Dermis microvascular lymphatic vessel endothelial cell (primary cell): ENCODE results near the gene SPTSSA. TPM values are rescaled to one million over a fixed set of nuclear protein-coding genes. Genes with fewer than 3 reads are reported as not detected.

ENCODE experiments used
- DNase-seq, 2 donors: peaks; one replicate each; pipeline versions ENCODE4 v3.0.0 to v3.0.0-alpha.2; 2010; ENCODE audit warnings: low read depth in 2 of 2
- total RNA-seq: library from RNA; depleted of rRNA; stranded (reverse); fragments of >200 nt; gene quantifications from 2 replicates; pipeline ENCODE4 v1.2.1, GENCODE V29; 2014

The SPTSSA gene
- total RNA-seq, 1 donor from 2014 or later = 18.4 TPM

DNA sequence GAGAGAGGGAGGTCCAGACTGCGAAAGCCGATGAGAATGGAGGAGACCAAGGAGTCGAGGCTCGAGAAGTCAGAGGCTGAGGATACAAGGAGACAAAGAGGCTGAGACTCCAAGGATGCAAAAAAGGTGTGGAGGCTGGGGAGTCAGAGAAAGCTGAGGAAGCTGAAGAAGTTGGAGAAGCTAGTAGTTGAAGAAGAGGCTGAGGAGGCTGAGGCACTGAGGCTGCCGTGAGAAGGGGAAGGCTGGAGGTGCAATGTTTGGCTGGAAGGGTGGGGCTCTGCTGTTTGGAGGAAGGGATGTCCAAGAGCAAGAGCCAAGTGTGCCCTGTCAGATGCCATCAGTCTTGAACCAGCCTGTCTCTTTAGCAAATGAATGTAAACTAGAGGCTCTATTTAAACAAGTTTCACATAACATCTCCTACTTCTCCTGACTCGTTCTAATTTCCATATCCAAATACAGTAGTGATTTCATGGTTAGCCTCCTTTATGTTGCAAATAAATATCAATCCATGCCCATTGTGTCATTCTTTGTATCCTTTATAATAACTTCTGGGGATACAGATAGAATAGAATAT lies 10.8 kb upstream of the SPTSSA start:
- DNase-seq = no peak

DNA sequence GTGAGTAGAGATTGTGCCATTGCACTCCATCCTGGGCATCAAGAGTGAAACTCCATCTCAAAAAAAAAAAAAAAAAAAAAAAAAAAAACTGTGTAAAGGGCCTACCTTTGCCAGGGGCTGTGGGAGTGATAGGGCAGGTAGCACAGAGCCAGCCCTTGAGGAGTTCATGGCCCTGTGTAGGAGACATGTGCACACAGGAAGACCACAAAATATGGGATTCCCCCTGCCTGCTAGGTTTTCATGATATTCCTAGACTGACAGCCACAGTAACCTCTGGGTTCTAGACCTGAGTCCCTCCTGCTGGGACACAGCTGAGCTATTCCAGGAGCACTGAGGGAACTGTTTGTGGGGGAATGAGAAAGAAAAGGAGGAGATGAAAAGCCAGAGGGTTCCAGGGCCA lies 8.3 kb upstream of the SPTSSA start:
- DNase-seq = no peak

DNA sequence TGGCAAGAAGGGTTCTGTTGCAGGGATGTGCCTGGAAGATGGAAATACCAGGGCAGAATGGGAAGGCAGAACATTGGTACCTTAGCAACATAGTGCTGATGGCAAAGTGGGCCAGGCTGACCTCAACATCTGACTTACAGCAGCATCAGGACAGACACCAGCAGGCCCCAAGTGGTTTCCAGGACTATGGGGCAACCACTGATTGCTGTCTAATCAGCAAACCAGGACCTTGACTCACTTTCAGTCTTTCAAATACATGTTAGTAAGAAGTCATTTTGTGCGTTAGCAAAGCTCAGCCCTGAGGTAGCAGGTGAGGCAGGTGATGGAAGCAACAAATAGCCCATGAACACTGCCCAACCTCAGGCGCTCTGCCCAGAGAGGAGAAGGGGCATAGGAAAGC lies 4.7 kb upstream of the SPTSSA start:
- no peak for DNase-seq

DNA sequence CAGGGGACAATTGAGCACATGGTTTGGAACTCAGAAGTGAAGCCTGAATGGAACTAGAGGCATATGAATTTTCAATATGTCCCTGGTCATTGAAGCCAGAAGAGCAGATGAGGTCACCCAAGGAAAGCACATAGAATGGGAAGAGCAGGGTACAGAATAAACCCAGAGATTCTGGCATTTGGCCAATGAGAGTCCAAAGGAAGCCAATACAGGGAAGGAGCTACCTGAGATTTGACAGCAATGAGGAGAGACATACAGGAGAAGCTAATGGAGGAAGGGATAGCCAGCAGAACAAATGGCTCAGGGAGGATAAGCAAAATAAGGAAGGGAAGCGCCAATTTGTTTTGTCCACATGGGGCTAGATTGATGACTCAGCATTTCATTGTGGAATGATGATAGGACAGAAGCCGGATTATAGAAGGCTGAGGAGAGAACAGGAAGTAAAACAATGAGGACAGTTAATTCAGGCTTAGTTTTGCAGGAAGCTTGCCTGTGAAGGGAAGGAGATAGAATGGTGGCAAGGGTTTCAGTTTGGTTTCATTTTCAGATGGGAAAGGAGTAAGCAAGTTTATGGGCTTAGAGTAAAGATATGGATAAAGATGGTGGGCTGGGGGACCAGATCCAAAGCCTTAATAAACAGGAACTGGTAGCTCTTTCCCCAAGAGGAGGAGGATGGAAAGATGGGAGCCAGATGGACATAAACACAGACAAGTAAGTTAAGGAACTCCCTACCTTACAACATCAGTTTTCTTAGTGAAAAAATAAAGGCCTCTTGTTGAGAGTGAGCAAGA lies 3.2 kb upstream of the SPTSSA start:
- DNase-seq = peak in 1 of 2 donors; percentile 61

DNA sequence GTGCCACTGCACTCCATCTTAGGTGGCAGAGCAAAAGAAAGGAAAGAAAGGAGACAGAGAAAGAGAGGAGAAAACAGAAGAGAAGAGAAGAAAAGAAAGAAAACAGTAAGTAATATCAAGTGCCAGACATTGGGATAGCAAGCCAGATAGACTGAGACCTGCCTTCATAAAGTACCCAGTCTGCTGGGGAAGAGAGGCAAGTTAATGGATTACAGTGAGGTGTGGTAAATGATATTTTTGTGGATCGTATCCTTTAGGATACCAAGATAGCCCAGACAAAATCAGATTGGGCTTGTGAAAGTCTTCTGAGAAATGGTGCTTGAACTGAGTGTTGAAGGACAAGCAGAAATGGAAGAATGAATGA lies 1.5 kb upstream of the SPTSSA start:
- no peak for DNase-seq

DNA sequence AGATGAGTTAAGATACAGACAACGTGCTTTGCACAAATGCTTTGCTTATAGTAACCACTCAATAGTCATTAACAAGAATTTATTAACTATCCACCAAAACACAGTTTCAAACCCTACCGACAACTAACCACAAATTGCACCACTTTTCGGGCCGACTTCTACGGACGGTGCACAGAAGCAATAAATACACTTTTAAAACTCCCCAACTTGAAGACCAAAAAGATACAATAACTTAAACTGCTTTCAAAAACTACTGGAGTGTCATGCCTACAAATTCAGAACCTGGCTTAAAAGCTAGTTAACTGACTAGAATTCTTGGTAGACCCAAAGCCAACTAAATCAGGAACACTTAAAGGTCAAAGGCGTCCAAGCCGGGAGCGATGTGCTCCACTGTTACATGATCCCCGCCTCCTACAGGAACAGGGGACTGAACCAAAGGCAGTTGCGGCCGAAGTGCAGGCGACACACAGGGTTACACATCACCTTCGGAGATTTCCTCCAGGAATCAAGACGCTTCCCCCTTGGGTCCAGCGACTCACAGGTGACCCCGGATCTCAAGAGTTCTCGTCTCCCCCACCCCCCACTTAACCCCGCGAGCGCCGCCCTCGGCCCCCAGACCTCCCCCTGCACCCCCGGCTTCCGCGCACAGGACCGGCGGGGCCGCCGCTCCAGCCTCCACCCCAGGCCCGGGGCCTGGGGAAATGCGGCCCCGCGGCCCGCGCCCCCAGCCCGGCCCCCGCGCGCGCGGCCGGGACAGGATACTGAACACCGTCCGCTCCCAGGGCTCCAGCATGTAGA lies 507 bp downstream of the SPTSSA start:
- peak; percentile 21 to 59 for DNase-seq

DNA sequence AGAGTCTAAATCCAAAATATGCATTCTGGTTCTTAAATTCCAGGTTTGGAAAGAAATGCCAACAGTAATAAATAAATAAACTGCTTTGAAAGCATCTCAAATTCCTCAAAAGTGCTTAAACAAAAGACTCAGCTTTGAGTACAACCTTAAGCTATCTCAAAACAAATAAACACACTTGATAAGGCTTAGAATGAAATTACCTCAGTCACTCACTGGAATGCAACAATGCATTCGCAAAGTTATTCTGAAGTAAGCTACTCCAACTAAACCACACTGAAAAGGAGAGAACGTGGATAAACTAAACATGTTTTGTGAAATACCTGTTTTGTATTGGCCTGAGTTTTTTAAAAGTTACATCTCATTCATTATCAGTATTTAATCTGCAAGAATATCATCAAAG lies 1.2 kb downstream of the SPTSSA start:
- DNase-seq = no peak

DNA sequence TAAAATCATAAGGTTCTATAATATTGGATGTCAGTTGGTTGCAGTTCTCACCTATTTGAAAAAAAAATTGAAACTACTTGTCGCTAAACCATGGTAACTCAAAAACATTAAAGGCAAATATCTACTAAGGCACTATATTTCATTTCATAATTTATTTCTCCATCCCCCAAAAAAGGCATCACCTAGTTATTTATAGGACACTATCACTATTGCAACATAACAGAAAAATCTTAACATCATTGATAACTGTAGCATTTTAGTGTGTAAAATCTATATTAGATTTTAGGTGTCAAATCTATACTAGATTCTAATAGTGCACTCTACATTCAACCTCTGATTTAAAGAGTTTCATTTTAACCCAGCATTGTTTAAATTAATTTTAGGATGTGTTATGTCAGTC lies 1.7 kb downstream of the SPTSSA start:
- DNase-seq = no peak

DNA sequence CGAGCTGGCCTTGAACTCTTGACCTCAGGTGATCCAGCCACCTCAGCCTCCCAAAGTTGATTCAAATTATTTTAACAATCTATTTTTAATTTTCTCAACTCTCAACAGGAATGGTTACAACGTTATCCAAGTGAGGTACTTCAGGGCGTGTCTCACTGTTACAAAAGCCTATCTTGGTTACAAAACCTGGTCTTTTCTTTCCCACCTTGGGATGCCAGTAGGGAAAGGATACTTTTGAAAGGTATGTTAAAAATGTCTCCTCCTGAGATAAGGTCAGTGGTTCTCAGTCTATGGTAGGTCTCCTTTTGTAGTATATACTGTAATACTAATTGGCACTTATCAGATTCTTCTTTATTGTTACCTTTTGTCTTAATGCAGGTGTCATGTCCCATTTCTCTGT lies 4.9 kb downstream of the SPTSSA start:
- no peak for DNase-seq

DNA sequence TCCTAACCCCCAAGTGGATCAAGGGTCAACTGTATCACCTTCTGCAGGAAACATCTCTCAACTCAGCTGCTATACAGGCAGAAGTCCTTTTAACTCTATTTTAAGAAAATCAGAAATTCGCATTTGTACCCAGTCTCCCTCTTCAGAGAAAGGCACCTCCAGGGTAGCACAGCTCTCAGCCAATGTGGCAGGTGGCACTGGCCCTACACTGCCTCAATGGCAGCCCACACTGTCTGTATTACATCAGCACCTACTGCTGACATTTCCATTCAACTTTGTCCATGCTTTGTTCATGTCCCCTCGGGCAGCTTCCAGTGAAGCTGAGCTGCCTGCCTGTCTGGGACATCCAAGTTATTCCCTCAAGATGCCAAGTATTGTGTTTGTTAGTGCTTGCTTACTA lies 8.8 kb downstream of the SPTSSA start:
- no peak for DNase-seq

DNA sequence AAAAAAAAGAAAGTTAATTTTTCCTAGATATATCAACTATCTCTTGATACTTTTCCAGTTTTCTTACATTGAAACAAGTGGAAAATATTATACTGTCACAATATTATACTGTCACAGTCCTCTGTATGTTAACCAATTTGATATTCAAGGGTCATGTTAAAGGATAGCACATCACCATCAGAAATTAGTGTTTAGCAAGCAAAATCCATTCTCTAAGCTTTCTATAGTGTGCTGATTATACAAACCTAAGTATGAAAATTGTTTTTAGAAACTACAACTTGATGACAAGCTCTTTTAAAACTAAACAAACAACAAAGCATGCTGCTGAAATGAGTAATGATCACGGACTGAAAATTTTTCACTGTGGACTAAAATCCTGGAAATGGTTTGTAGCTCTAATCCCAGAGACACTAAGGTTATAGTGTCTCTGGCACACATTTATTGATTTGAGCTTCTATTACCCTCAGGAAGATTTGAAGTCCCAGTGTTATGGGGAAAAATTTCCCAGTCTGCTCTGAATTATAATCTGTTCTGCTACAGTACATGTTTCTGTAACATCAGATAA lies 9.7 kb downstream of the SPTSSA start:
- DNase-seq = no peak

DNA sequence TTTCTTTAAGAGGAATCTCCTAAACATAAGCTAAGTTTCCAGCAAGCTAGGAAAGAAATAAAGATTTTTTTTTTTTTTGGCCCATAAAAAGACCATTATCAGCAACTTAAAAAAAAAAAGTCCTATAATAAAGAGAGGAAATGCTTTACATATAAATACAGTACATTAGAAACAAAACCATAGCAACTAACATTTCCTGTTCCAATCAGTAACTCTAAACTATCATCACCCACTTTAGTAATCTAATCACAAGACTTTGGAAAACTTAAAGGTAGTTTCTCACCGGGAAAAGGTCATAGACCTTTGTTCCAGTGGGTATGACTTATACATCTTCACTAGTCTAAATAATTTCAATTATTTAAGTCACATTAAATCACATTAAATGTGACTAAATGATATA lies 11.1 kb downstream of the SPTSSA start:
- peak in 1 of 2 donors; percentile 46 for DNase-seq

DNA sequence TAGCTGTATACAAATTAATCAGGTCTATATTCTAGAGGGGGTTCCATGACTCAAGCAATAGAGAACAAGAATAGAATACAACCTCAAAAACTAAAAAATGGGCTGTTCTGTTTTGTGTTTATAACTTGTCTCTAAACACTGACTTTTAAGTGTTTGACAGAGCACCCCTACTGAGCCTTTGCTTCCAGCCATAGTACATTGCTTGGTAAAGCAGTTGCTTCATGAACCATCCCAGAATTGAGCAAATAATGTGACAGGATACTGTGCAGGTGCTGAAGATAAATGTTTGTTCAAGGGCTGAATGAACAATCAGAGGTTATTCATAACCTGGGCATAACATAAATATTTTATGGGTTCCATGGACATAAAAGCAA lies 11.5 kb downstream of the SPTSSA start:
- DNase-seq = peak in 1 of 2 donors; percentile 23

DNA sequence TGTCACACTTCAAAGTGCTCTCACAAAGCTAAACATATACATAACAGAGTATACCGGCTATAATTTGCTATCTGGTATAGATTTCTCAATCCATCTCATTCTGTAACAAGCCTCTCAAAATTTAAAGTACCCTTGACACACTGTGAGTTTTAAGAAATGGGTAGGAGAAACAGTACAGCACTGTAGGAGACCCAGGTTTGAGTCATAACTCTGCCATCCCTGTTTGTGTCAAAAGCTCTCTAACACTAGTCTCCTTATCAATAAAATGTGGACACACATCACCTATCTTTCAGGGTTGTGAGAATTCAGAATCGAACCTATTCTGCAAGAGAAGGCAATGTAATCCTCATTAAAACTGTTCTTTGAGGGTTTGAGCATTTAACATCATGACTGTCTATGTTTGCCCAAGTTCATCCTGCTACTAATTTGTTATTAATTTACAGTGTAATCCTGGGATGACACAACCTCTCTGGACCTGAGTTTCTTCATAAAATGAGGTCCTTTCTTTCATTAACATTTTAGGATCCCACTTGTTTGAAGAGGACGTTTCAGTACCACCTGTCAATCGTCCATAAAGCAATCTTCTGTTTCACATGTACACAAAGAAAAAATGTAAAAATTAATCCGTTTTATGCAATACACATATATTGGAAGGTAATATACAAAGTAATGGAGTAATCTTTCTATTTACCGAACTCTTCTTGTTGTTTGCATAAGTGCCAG lies 12.1 kb downstream of the SPTSSA start:
- DNase-seq = no peak

DNA sequence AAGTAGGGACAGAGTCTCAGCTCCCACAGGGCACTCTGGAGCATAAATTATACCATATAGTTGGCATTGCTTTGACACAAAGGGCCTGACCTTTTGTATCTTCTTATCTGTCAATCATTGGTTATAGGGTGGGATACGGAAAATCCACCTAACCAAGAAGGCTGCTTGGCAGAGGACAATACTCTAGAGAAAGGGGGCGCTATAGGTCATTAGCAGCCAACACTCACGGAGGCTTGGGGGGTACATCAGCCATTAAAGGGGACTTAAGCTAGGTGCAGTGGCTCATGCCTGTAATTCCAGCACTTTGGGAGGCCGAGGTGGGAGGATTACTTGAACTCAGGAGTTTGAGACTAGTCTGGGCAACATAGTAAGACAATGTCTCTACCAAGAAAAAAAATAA lies 22.9 kb downstream of the SPTSSA start:
- no peak for DNase-seq

DNA sequence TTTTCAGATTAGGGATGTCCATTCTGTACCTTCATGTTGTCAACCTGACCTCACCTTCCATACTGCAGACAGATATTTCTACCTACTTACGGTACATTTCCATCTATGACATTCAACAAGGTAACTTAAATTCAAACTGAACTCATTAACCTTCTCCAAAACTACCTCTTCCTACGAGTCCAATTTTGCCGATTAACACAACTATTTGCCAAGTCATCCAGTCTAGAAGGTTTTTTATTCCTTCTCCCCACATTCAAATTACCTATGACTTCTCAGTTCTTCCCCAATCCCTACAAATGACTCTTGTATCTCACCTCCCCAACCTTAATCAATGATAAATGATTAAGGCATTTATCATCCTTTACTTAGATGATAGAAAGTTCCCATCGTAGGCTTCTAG lies 23.6 kb downstream of the SPTSSA start:
- DNase-seq = no peak

DNA sequence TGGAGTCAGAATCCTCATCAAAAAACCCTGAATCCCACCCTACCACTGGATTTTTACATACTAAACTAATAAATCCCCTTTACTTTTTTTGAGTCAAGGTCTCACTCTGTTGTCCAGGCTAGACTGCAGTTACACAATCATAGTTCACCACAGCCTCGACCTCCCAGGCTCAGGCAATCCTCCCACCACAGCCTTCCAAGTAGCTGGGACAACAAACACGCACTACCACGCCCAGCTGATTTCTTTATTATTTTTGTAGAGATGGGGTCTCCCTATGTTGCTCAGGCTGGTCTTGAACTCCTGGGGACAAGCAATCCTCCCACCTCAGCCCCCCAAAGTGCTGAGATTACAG lies 24.3 kb downstream of the SPTSSA start:
- DNase-seq = no peak

DNA sequence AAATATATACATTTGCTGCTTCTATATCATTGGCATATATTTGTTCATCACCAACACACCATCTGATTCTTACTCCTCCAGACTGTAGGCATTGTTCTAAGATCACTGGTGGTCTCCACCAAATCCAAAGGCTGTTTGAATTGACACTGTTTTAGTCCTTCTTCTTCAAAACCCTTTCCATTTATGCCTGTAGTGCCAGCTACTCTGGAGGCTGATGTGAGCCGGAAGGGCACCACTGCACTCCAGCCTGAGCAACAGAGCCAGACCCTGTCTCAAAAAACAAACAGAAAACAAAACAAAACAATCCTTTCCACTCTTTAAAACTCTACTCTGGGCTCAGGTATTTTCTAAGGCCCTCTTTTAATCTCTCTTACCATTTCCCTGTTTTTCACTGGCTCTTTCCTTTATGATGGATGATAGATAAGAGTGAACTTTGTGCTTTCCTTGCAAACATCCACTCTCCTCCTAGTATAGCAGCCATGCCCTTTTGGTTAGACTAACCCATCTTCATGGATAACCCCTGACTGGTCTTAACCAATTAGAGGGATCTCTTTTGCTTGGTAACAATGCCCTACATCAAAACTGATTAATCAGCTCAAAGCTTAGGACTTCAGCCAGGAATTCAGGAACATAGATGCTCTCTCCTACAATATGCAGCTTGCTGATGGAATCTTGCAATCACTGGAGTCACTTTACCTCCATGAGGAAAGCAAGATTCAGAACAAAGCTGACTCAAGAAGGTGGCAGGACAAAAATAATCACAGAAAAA lies 24.9 kb downstream of the SPTSSA start:
- DNase-seq = no peak

DNA sequence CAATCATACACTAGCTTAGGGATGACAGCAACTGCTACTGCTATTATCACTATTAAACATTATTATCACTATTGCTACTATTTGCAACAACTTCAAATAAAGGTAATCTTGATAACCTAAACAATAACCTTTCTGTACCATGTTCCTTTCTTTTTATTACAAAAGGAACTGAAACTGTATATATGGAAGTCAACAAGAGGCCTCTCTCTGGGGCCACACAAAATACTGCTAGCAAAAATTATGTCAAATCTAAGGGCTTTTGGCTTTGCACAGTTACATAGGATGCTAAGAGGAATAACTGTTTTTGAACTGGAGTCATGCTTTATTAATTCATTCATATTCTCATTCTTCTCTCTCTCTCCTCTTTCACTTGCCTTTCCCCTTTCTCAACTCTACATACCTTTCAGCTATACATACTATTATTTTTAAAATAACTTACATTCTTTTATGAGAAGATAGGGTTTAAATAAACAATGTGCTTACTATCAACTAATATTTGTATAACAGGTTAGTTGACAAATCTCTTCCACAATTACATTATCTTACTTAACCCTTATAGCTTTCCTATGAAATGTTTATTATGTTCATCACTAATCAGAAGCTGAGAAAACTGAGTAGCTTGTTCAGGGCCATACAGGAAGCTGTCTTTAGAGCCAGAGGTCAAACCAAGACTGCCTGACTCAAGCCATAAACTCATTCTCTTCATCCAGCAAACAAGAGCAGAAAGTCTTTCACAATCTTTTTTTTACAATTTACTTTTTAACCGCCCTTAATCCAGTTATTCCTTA lies 25.7 kb downstream of the SPTSSA start:
- DNase-seq = peak in 1 of 2 donors; percentile 21

DNA sequence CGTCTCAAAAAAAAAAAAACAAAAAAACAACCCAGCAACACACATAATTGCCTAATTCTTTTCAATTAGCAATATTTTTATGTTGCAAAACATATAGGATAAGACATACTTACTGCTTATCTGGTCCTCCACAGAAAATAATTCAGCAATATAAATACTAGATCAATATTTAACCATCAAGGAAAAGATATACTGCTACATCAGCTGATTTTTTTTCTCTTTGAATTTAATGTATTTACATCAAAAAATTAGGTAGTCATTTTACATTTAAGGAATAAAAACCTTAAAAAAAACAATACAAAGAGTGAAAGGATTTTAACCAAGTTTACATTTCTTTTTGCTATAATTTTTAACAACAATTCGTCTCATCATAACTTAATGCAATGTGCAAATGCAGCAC lies 28.1 kb downstream of the SPTSSA start:
- DNase-seq = no peak
